ENCODE results near the gene EEF1A2. TPM values are rescaled to one million over a fixed set of nuclear protein-coding genes. Genes with fewer than 3 reads are reported as not detected.

The EEF1A2 gene
- total and polyA plus RNA-seq, 12 donors, result 881 to 1,465 (median 1,307) TPM

DNA sequence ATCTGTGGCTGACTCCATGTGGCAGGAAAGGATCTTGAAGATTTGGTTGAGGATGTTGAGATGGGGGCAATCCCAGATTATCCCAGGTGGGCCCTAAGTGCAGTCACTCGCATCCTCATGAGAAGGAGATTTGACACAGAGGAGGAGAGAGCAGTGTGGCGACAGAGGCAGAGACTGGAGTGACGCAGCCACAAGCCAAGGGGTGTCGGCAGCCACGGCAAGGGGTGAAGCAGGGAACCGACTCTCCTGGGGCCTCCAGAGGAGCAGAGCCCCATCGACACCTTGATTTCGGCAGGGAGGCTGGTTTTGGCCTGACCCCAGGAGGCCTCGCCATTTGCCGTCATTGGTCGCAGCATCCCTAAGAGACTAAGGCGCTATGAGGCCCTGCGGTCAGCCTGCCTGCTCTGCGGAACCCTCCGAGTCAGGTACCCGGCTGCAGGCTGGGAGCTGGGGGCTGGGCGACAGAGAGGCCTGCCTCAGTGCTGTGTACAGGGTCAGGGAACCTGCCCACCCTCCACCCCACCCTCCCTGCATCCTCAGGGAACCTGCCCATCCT is 12.5 kb downstream of the EEF1A2 start:
- peaks cover 0 to 64% (median 53%) of the 10 kb centered on the region in 7 donors for H3K27me3 ChIP-seq
- peaks cover 0 to 40% (median 16%) of the 10 kb centered on the region in 9 donors for H3K4me1 ChIP-seq
- no peak for DNase-seq
- intact Hi-C loops (cut with DNase I), result no loop called here
- 92 to 95% methylated on average over 17 of the region's 17 CpGs for WGBS, 2 donors
- H3K36me3 ChIP-seq, result peaks cover 0 to 39% (median 0%) of the 10 kb centered on the region in 9 donors
- no peak overlapping the region for H3K4me3 ChIP-seq
- peaks cover 0 to 3% (median 0%) of the 10 kb centered on the region in 11 donors for H3K9me3 ChIP-seq
- TF ChIP-seq, protein P1, sequence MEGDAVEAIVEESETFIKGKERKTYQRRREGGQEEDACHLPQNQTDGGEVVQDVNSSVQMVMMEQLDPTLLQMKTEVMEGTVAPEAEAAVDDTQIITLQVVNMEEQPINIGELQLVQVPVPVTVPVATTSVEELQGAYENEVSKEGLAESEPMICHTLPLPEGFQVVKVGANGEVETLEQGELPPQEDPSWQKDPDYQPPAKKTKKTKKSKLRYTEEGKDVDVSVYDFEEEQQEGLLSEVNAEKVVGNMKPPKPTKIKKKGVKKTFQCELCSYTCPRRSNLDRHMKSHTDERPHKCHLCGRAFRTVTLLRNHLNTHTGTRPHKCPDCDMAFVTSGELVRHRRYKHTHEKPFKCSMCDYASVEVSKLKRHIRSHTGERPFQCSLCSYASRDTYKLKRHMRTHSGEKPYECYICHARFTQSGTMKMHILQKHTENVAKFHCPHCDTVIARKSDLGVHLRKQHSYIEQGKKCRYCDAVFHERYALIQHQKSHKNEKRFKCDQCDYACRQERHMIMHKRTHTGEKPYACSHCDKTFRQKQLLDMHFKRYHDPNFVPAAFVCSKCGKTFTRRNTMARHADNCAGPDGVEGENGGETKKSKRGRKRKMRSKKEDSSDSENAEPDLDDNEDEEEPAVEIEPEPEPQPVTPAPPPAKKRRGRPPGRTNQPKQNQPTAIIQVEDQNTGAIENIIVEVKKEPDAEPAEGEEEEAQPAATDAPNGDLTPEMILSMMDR (IDR thresholded peaks at IDR 0.05), result no peak
- peak in 1 of 8 donors; percentile 1 for ATAC-seq
- no peak overlapping the region for H3K27ac ChIP-seq

DNA sequence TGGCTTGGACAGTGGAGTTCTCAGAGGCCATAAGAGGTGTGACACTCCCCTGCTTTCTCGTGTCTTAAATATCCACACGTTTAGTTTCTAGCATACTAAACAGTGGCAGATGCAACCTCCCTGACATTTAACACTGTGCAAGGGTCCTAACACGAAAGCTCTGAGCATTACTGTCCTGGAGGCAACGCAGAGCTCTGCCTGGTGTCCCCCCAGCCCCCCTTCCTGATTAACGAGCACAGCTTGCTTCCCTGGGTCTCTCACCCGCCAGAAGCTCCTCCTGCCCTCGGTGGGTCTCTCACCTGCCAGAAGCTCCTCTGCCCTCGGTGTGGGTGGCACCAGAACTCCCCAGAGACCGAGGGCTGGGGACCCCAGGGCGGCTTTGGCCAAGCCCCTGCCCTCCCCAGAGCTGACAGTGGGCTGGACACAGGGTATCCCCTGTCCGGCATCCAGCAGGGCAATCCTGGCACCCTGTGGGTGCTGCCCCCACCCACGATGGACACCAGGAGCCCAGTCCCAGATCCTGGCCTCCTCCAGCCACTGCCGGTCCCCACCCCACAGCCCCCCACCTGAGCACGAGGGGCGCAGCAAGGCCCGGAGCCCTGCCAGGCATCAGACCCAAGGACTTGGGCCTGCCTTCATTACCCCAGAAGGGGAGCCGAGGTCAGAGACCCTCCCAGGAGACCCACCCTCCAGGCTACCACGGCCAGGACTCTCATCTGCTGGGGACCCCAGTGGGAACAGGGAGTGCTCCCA is 14.1 kb downstream of the EEF1A2 start:
- Histone ChIP-seq H3K36me3 (peaks cover 0 to 25% (median 0%) of the 10 kb centered on the region in 9 donors), H3K4me1 (peaks cover 0 to 31% (median 12%) of the 10 kb centered on the region in 9 donors), H3K27me3 (peaks cover 0 to 66% (median 52%) of the 10 kb centered on the region in 7 donors), H3K4me3 (no peak overlapping the region), H3K27ac (peak overlapping the region in 2 of 10 donors; percentile 13 to 63), H3K9me3 (peaks cover 0 to 3% (median 0%) of the 10 kb centered on the region in 11 donors)
- 50 to 51% methylated on average over 18 of the region's 18 CpGs for WGBS, 2 donors
- no peak for DNase-seq
- TF ChIP-seq, protein P1 (IDR thresholded peaks at IDR 0.05), result no peak
- intact Hi-C loops (cut with DNase I), result no loop called here
- ATAC-seq, result peak in 5 of 8 donors; percentile 1 to 15 (median 6)

DNA sequence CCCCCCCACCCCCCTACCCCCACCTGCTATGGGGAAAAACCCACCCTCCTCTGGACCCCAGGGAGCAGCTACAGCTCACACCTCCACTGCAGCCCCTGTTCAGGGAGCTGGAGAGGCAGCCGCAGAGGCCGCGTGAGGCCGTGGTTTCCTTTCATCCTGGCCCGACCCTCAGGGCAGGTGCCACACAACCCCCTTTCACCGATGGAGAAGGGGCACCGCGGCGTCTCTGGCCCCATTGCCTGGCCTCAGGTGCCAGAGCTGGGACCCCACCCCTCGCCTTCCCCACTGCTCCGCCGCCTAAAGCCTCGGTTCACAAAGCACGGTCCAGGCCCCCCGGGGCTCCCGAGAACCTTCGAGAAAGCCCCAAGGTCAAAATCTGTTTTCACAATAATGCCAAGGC is 14.6 kb downstream of the EEF1A2 start:
- WGBS, 2 donors, result 43 to 51% methylated on average over 17 of the region's 17 CpGs
- Histone ChIP-seq H3K36me3 (peaks cover 0 to 19% (median 0%) of the 10 kb centered on the region in 9 donors), H3K27ac (peak overlapping the region in 3 of 10 donors; percentile 13 to 63 (median 15)), H3K4me1 (peaks cover 0 to 31% (median 12%) of the 10 kb centered on the region in 9 donors), H3K27me3 (peaks cover 0 to 67% (median 52%) of the 10 kb centered on the region in 7 donors), H3K4me3 (no peak overlapping the region), H3K9me3 (peaks cover 0 to 3% (median 0%) of the 10 kb centered on the region in 11 donors)
- ATAC-seq, result peak in 4 of 8 donors; percentile 1 to 4 (median 2)
- intact Hi-C loops (cut with DNase I), result no loop called here
- TF ChIP-seq, protein P1 (IDR thresholded peaks at IDR 0.05), result peak in 1 of 9 donors; percentile 0
- no peak for DNase-seq

DNA sequence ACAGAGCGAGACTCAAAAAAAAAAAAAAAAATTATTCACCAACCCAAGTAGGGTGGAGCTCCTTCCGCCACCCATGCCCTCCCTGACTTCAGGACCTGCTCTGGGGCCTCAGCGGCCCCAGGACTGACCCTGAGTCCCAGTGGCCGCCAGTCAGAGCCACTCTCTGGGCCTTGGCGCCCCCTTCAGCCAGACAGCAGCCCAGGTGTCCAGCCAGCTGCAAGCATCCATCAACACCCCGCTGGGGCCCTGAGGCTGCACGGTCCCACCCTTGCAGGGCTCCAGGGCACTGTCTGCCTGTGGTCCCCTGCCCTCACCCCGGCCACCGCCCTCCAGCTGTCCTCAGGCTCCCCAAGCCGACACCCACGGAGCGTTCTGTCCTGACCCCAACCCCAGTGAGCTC is 15.0 kb downstream of the EEF1A2 start:
- Histone ChIP-seq H3K27me3 (peaks cover 4 to 67% (median 52%) of the 10 kb centered on the region in 7 donors), H3K36me3 (peaks cover 0 to 15% (median 0%) of the 10 kb centered on the region in 9 donors), H3K27ac (peak overlapping the region in 4 of 10 donors; percentile 9 to 63 (median 40)), H3K4me1 (peaks cover 0 to 31% (median 12%) of the 10 kb centered on the region in 9 donors), H3K4me3 (no peak overlapping the region), H3K9me3 (peaks cover 0 to 3% (median 0%) of the 10 kb centered on the region in 11 donors)
- no peak for DNase-seq
- intact Hi-C loops (cut with DNase I), result no loop called here
- peak in 7 of 8 donors; percentile 1 to 36 (median 25) for ATAC-seq
- 52 to 62% methylated on average over 12 of the region's 12 CpGs for WGBS, 2 donors
- TF ChIP-seq, protein P1 (IDR thresholded peaks at IDR 0.05), result peak in 3 of 9 donors; percentile 4 to 27 (median 13)

All from heart right ventricle (tissue), 16 donors.